GM23338 (cell line): ENCODE results near the gene SUV39H2. TPM values are rescaled to one million over a fixed set of nuclear protein-coding genes. Genes with fewer than 3 reads are reported as not detected.

Source experiments
- ATAC-seq: fragments of 200-7000 bp; cut with Tn5 transposase; 3 replicates; pipeline ENCODE4 v1.9.1; 2020
- DNase-seq: peaks from one replicate; pipeline ENCODE4 v3.0.0-alpha.2; 2015; ENCODE audit warnings: low spot score
- H2AFZ ChIP-seq: fragments of 200-600 bp; sonication (generic); 2 replicates; pipeline ENCODE4 v1.8.0; 2016; ENCODE audit warnings: antibody characterized with exemption, mild to moderate bottlenecking, moderate library complexity
- H3F3A ChIP-seq: fragments of 200-600 bp; sonication (generic); replicated peaks from 2 replicates; pipeline ENCODE4 v1.8.0; 2017; ENCODE audit warnings: antibody characterized with exemption, mixed run types, low read depth
- H3K27ac ChIP-seq: fragments of 200-600 bp; sonication (generic); 2 replicates; pipeline ENCODE4 v1.6.1; 2016; ENCODE audit warnings: low read depth
- H3K27me3 ChIP-seq: fragments of 200-600 bp; sonication (generic); 2 replicates; pipeline ENCODE4 v1.8.0; 2016; ENCODE audit warnings: mild to moderate bottlenecking, mixed run types, moderate library complexity; ENCODE audit not compliant: insufficient read depth
- H3K36me3 ChIP-seq: fragments of 200-600 bp; sonication (generic); 2 replicates; pipeline ENCODE4 v1.8.0; 2016; ENCODE audit warnings: mild to moderate bottlenecking; ENCODE audit not compliant: insufficient read depth
- H3K4me1 ChIP-seq: fragments of 200-600 bp; sonication (generic); 2 replicates; pipeline ENCODE4 v1.8.0; 2016; ENCODE audit warnings: mild to moderate bottlenecking, moderate library complexity; ENCODE audit not compliant: insufficient read depth
- H3K4me2 ChIP-seq: fragments of 200-600 bp; sonication (generic); 2 replicates; pipeline ENCODE4 v1.7.1; 2017; ENCODE audit warnings: mixed run types
- H3K4me3 ChIP-seq: fragments of 200-600 bp; sonication (generic); 2 replicates; pipeline ENCODE4 v1.6.1; 2016; ENCODE audit warnings: mixed run types
- H3K79me2 ChIP-seq: fragments of 200-600 bp; sonication (generic); replicated peaks from 2 replicates; pipeline ENCODE4 v1.8.0; 2017; ENCODE audit warnings: mild to moderate bottlenecking; ENCODE audit not compliant: insufficient read depth
- H3K9me2 ChIP-seq: fragments of 200-600 bp; sonication (generic); 2 replicates; pipeline ENCODE4 v1.8.0; 2017; ENCODE audit not compliant: insufficient read depth
- H4K20me1 ChIP-seq: fragments of 200-600 bp; sonication (generic); replicated peaks from 2 replicates; pipeline ENCODE4 v1.8.0; 2017; ENCODE audit warnings: mild to moderate bottlenecking; ENCODE audit not compliant: insufficient read depth
- H3K27ac Mint-ChIP-seq: 2 replicates; pipeline ENCODE4 v1.8.0; 2020; ENCODE audit warnings: inconsistent platforms, mild to moderate bottlenecking, moderate library complexity, mixed read lengths
- H3K27me3 Mint-ChIP-seq: 3 replicates; pipeline ENCODE4 v1.8.0; 2022; ENCODE audit warnings: low read depth, mild to moderate bottlenecking, moderate library complexity, mixed read lengths, inconsistent platforms; ENCODE audit not compliant: insufficient read depth, poor library complexity
- H3K36me3 Mint-ChIP-seq: 3 replicates; pipeline ENCODE4 v1.8.0; 2021; ENCODE audit warnings: low read depth, mild to moderate bottlenecking, inconsistent platforms, moderate library complexity, mixed read lengths
- H3K4me1 Mint-ChIP-seq: 3 replicates; pipeline ENCODE4 v1.8.0; 2020; ENCODE audit warnings: mild to moderate bottlenecking, inconsistent platforms, mixed read lengths
- H3K4me3 Mint-ChIP-seq: 3 replicates; pipeline ENCODE4 v1.8.0; 2021; ENCODE audit warnings: moderate library complexity, mild to moderate bottlenecking, inconsistent platforms, mixed read lengths
- H3K9me3 Mint-ChIP-seq: 3 replicates; pipeline ENCODE4 v1.8.0; 2020; ENCODE audit warnings: moderate library complexity, mild to moderate bottlenecking, inconsistent platforms, mixed read lengths
- CREB1 ChIP-seq: fragments of 250-450 bp; sonication (Bioruptor Pico); IDR thresholded peaks from 2 replicates; pipeline ENCODE4 v1.5.0; 2020; ENCODE audit warnings: low read depth, mild to moderate bottlenecking, moderate library complexity
- EZH2phosphoT487 ChIP-seq: fragments of 200-600 bp; sonication (generic); IDR thresholded peaks from one replicate; pipeline ENCODE4 v1.8.1; 2018; ENCODE audit warnings: antibody characterized with exemption; ENCODE audit not compliant: unreplicated experiment
- JUNB ChIP-seq: IDR thresholded peaks from one replicate; pipeline ENCODE4 v1.6.1; 2016; ENCODE audit warnings: antibody characterized with exemption; ENCODE audit not compliant: unreplicated experiment
- NANOG ChIP-seq: IDR thresholded peaks from 2 replicates; pipeline ENCODE4 v1.6.1; 2016; ENCODE audit warnings: antibody characterized with exemption, borderline replicate concordance
- POLR2AphosphoS5 ChIP-seq: IDR thresholded peaks from 2 replicates; pipeline ENCODE4 v1.6.1; 2016; ENCODE audit warnings: antibody characterized with exemption, low read depth
- ZNF114 ChIP-seq: fragments of 250-450 bp; sonication (Bioruptor Pico); IDR thresholded peaks from 2 replicates; pipeline ENCODE4 v1.5.0; 2020; ENCODE audit warnings: mild to moderate bottlenecking, moderate library complexity
- ZNF331 ChIP-seq: fragments of 250-450 bp; sonication (Bioruptor Pico); IDR thresholded peaks from 2 replicates; pipeline ENCODE4 v1.5.0; 2020; ENCODE audit warnings: low read depth, mild to moderate bottlenecking, moderate library complexity
- polyA plus RNA-seq: library from polyadenylated mRNA; unstranded; fragments of >200 nt; fragmentation: Nextera tagmentation; extraction: Ambion mirVana; gene quantifications from 2 replicates; pipeline ENCODE4 v1.2.1, GENCODE V29; 2016
- total RNA-seq: library from RNA; depleted of rRNA; stranded (reverse); fragments of >200 nt; shearing (Covaris generic); gene quantifications from 2 replicates; pipeline ENCODE4 v1.2.3, GENCODE V29; 2014
- TF ChIP-seq, protein P1 (sequence below), 2 experiments: fragments of 200-600 bp in 1 of 2; sonication (generic) in 1 of 2; conservative IDR thresholded peaks; 2 replicates each; pipeline versions ENCODE4 v1.5.1 to v1.6.1; 2016 to 2017; ENCODE audit warnings: antibody characterized with exemption in 2 of 2, low read depth in 2 of 2, mild to moderate bottlenecking in 2 of 2, moderate library complexity in 1 of 2
- TF ChIP-seq, protein P2 (sequence below): fragments of 250-450 bp; sonication (Bioruptor Pico); IDR thresholded peaks from 2 replicates; pipeline ENCODE4 v1.5.0; 2020; ENCODE audit warnings: mild to moderate bottlenecking, moderate library complexity
- TF ChIP-seq, protein P3 (sequence below): IDR thresholded peaks from 2 replicates; pipeline ENCODE4 v1.6.1; 2016; ENCODE audit warnings: antibody characterized with exemption
- TF ChIP-seq, protein P4 (sequence below): IDR thresholded peaks from one replicate; pipeline ENCODE4 v1.6.1; 2018; ENCODE audit warnings: antibody characterized with exemption; ENCODE audit not compliant: unreplicated experiment

Gene SUV39H2
- total and polyA plus RNA-seq, 2 experiments from 2014 or later = 33.3 to 59.1 TPM

DNA sequence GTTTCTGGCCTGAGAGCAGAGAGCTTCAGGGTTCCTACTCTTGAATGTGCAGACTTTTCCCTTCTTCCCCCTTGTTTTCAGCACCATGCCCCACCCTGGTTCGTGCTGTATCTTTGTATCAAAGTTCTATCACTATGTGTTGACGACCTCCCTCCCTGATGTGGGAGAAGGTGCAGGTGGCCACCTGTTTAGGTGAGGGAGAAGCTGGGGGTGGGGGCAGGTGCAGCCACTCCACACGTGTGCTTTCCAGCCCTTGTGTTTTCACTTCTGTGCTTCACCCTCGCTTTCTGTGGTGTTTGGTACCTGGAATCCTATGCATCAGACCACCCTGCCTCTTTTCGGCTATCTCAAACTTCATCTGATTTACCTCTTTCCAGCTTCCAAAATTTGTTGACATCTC, 19.6 kb upstream of the SUV39H2 start:
- H4K20me1 ChIP-seq = no peaks in the 10 kb centered on the region
- no peak for ATAC-seq
- no peaks in the 10 kb centered on the region; the same call in 1 of the 2 replicates for H3K36me3 ChIP-seq
- H3K4me3 Mint-ChIP-seq = no peak overlapping the region
- no peak overlapping the region for H3K4me3 ChIP-seq
- no peaks in the 10 kb centered on the region; the same call in 2 of the 3 replicates for H3K9me3 Mint-ChIP-seq
- no peak overlapping the region for H3K27ac Mint-ChIP-seq
- no peaks in the 10 kb centered on the region for H3F3A ChIP-seq
- H3K4me2 ChIP-seq = no peak overlapping the region
- H3K79me2 ChIP-seq = no peaks in the 10 kb centered on the region
- H3K4me1 Mint-ChIP-seq = no peaks in the 10 kb centered on the region
- H3K36me3 Mint-ChIP-seq = peaks cover 38% of the 10 kb centered on the region
- no peaks in the 10 kb centered on the region for H3K4me1 ChIP-seq
- H3K9me2 ChIP-seq = no peaks in the 10 kb centered on the region
- H3K27me3 ChIP-seq = no peaks in the 10 kb centered on the region
- no peak for DNase-seq
- peaks cover 2% of the 10 kb centered on the region for H3K27me3 Mint-ChIP-seq
- no peak overlapping the region for H2AFZ ChIP-seq
- no peak overlapping the region for H3K27ac ChIP-seq
- TF ChIP-seq ZNF331 = no peak
- TF ChIP-seq CREB1 = no peak
- no peak for TF ChIP-seq POLR2AphosphoS5
- TF ChIP-seq JUNB = no peak
- no peak for TF ChIP-seq EZH2phosphoT487
- TF ChIP-seq, protein P1, sequence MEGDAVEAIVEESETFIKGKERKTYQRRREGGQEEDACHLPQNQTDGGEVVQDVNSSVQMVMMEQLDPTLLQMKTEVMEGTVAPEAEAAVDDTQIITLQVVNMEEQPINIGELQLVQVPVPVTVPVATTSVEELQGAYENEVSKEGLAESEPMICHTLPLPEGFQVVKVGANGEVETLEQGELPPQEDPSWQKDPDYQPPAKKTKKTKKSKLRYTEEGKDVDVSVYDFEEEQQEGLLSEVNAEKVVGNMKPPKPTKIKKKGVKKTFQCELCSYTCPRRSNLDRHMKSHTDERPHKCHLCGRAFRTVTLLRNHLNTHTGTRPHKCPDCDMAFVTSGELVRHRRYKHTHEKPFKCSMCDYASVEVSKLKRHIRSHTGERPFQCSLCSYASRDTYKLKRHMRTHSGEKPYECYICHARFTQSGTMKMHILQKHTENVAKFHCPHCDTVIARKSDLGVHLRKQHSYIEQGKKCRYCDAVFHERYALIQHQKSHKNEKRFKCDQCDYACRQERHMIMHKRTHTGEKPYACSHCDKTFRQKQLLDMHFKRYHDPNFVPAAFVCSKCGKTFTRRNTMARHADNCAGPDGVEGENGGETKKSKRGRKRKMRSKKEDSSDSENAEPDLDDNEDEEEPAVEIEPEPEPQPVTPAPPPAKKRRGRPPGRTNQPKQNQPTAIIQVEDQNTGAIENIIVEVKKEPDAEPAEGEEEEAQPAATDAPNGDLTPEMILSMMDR (conservative IDR thresholded peaks at IDR 0.05; ENCODE audit: low read depth in 2 of 2) = no peak
- TF ChIP-seq, protein P2, sequence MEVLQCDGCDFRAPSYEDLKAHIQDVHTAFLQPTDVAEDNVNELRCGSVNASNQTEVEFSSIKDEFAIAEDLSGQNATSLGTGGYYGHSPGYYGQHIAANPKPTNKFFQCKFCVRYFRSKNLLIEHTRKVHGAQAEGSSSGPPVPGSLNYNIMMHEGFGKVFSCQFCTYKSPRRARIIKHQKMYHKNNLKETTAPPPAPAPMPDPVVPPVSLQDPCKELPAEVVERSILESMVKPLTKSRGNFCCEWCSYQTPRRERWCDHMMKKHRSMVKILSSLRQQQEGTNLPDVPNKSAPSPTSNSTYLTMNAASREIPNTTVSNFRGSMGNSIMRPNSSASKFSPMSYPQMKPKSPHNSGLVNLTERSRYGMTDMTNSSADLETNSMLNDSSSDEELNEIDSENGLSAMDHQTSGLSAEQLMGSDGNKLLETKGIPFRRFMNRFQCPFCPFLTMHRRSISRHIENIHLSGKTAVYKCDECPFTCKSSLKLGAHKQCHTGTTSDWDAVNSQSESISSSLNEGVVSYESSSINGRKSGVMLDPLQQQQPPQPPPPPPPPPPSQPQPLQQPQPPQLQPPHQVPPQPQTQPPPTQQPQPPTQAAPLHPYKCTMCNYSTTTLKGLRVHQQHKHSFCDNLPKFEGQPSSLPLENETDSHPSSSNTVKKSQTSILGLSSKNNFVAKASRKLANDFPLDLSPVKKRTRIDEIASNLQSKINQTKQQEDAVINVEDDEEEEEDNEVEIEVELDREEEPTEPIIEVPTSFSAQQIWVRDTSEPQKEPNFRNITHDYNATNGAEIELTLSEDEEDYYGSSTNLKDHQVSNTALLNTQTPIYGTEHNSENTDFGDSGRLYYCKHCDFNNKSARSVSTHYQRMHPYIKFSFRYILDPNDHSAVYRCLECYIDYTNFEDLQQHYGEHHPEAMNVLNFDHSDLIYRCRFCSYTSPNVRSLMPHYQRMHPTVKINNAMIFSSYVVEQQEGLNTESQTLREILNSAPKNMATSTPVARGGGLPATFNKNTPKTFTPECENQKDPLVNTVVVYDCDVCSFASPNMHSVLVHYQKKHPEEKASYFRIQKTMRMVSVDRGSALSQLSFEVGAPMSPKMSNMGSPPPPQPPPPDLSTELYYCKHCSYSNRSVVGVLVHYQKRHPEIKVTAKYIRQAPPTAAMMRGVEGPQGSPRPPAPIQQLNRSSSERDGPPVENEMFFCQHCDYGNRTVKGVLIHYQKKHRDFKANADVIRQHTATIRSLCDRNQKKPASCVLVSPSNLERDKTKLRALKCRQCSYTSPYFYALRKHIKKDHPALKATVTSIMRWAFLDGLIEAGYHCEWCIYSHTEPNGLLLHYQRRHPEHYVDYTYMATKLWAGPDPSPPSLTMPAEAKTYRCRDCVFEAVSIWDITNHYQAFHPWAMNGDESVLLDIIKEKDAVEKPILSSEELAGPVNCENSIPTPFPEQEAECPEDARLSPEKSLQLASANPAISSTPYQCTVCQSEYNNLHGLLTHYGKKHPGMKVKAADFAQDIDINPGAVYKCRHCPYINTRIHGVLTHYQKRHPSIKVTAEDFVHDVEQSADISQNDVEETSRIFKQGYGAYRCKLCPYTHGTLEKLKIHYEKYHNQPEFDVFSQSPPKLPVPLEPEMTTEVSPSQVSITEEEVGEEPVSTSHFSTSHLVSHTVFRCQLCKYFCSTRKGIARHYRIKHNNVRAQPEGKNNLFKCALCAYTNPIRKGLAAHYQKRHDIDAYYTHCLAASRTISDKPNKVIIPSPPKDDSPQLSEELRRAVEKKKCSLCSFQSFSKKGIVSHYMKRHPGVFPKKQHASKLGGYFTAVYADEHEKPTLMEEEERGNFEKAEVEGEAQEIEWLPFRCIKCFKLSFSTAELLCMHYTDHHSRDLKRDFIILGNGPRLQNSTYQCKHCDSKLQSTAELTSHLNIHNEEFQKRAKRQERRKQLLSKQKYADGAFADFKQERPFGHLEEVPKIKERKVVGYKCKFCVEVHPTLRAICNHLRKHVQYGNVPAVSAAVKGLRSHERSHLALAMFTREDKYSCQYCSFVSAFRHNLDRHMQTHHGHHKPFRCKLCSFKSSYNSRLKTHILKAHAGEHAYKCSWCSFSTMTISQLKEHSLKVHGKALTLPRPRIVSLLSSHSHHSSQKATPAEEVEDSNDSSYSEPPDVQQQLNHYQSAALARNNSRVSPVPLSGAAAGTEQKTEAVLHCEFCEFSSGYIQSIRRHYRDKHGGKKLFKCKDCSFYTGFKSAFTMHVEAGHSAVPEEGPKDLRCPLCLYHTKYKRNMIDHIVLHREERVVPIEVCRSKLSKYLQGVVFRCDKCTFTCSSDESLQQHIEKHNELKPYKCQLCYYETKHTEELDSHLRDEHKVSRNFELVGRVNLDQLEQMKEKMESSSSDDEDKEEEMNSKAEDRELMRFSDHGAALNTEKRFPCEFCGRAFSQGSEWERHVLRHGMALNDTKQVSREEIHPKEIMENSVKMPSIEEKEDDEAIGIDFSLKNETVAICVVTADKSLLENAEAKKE = no peak
- no peak for TF ChIP-seq ZNF114 (CRISPR knock-in tag)
- no peak for TF ChIP-seq NANOG
- TF ChIP-seq, protein P3, sequence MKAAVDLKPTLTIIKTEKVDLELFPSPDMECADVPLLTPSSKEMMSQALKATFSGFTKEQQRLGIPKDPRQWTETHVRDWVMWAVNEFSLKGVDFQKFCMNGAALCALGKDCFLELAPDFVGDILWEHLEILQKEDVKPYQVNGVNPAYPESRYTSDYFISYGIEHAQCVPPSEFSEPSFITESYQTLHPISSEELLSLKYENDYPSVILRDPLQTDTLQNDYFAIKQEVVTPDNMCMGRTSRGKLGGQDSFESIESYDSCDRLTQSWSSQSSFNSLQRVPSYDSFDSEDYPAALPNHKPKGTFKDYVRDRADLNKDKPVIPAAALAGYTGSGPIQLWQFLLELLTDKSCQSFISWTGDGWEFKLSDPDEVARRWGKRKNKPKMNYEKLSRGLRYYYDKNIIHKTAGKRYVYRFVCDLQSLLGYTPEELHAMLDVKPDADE = no peak
- TF ChIP-seq, protein P4, sequence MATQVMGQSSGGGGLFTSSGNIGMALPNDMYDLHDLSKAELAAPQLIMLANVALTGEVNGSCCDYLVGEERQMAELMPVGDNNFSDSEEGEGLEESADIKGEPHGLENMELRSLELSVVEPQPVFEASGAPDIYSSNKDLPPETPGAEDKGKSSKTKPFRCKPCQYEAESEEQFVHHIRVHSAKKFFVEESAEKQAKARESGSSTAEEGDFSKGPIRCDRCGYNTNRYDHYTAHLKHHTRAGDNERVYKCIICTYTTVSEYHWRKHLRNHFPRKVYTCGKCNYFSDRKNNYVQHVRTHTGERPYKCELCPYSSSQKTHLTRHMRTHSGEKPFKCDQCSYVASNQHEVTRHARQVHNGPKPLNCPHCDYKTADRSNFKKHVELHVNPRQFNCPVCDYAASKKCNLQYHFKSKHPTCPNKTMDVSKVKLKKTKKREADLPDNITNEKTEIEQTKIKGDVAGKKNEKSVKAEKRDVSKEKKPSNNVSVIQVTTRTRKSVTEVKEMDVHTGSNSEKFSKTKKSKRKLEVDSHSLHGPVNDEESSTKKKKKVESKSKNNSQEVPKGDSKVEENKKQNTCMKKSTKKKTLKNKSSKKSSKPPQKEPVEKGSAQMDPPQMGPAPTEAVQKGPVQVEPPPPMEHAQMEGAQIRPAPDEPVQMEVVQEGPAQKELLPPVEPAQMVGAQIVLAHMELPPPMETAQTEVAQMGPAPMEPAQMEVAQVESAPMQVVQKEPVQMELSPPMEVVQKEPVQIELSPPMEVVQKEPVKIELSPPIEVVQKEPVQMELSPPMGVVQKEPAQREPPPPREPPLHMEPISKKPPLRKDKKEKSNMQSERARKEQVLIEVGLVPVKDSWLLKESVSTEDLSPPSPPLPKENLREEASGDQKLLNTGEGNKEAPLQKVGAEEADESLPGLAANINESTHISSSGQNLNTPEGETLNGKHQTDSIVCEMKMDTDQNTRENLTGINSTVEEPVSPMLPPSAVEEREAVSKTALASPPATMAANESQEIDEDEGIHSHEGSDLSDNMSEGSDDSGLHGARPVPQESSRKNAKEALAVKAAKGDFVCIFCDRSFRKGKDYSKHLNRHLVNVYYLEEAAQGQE = no peak
